Stomach (tissue), 9 donors: Measurements from ENCODE around the gene DFFB. TPM values are rescaled to one million over a fixed set of nuclear protein-coding genes. Genes with fewer than 3 reads are reported as not detected.

ENCODE experiments used
- DNase-seq, 2 donors: peaks; one replicate each; pipeline versions ENCODE4 v3.0.0 to v3.0.0-alpha.2; 2013 to 2019
- H3K27ac ChIP-seq, 5 donors: fragments of 200-600 bp in 4 of 5; sonication (generic) in 4 of 5; one replicate each; pipeline ENCODE4 v1.5.1; 2013 to 2019; ENCODE audit warnings: mild to moderate bottlenecking in 1 of 5, moderate library complexity in 1 of 5
- H3K27me3 ChIP-seq, 3 donors: fragments of 200-600 bp; sonication (generic); one replicate each; pipeline ENCODE4 v1.5.1; 2017 to 2019; ENCODE audit warnings: mixed run types in 1 of 3
- H3K36me3 ChIP-seq, 4 donors: fragments of 200-600 bp; sonication (generic); 1 replicate in 3 of 4; 2 replicates in 1 of 4; pipeline ENCODE4 v1.5.1; 2016 to 2019
- H3K4me1 ChIP-seq, 4 donors: fragments of 200-600 bp; sonication (generic); one replicate each; pipeline ENCODE4 v1.5.1; 2016 to 2019
- H3K4me3 ChIP-seq, 4 donors: fragments of 200-600 bp; sonication (generic) in 3 of 4; one replicate each; pipeline ENCODE4 v1.5.1; 2016 to 2019; ENCODE audit warnings: mild to moderate bottlenecking in 1 of 4
- H3K9me3 ChIP-seq, 4 donors: fragments of 200-600 bp; sonication (generic); one replicate each; pipeline ENCODE4 v1.5.1; 2016 to 2019
- CTCF ChIP-seq, 7 experiments: fragments of 450-650 bp in 4 of 7; fragments of 200-600 bp in 3 of 7; sonication (generic) in 3 of 7; IDR thresholded peaks; one replicate each; pipeline ENCODE4 v1.5.1; 2016 to 2019; ENCODE audit warnings: antibody characterized with exemption in 7 of 7, control low read depth in 2 of 7, mild to moderate bottlenecking in 1 of 7
- EP300 ChIP-seq: sonication (generic); formaldehyde crosslinking; IDR thresholded peaks from one replicate; pipeline ENCODE4 v1.6.1; 2017; ENCODE audit warnings: antibody characterized with exemption
- POLR2A ChIP-seq, 4 donors: fragments of 450-650 bp; IDR thresholded peaks; one replicate each; pipeline ENCODE4 v1.6.1; 2016; ENCODE audit warnings: antibody characterized with exemption in 4 of 4, control low read depth in 2 of 4, mild to moderate bottlenecking in 1 of 4, moderate library complexity in 1 of 4
- POLR2AphosphoS5 ChIP-seq, 3 donors: sonication (generic); formaldehyde crosslinking; IDR thresholded peaks; one replicate each; pipeline ENCODE4 v1.6.1; 2016; ENCODE audit warnings: antibody characterized with exemption in 3 of 3
- WGBS, 5 donors: extraction: QIAGEN DNeasy Blood & Tissue Kit in 3 of 5; methylation state at CpG; one replicate each; pipeline versions ENCODE4 v1.1.5 to v1.1.7; 2013 to 2018; 5-methylcytosine and 5-hydroxymethylcytosine counted together
- intact Hi-C: fragments of 100-400 bp; cut with DNase I; formaldehyde crosslinking; loops from one replicate; pipeline ENCODE4 v1.15.1; 2023; ENCODE audit warnings: low total_unique reads
- polyA plus RNA-seq, 3 donors: library from polyadenylated mRNA; stranded (reverse); fragments of 200-250 nt; gene quantifications; one replicate each; pipeline ENCODE4 v1.2.3, GENCODE V29; 2013
- total RNA-seq, 5 donors: library from RNA; depleted of rRNA; stranded (reverse); fragments of >200 nt; gene quantifications; one replicate each; pipeline versions ENCODE4 v1.1.0 to v1.2.3, GENCODE V29; 2014 to 2016
- donor health status: healthy with polysubstance abuse.
- donor health status: Bipolar disorder and iron deficiency.
- donor health status: healthy.

The DFFB gene
- total and polyA plus RNA-seq, 8 donors = 1.2 to 9.3 (median 4.8) TPM

- Histone ChIP-seq H3K4me1 (peaks cover 0 to 14% (median 6%) of the 10 kb centered on the region in 4 donors), H3K36me3 (no peaks in the 10 kb centered on the region), H3K9me3 (no peaks in the 10 kb centered on the region), H3K27ac (no peak overlapping the region), H3K4me3 (no peak overlapping the region), H3K27me3 (peaks cover 0 to 27% (median 0%) of the 10 kb centered on the region in 3 donors)
- intact Hi-C loops = no loop called here
- WGBS, 5 donors = 64 to 73% (median 67%) methylated on average over 6 of the region's 6 CpGs
- DNase-seq = no peak
- no peak for TF ChIP-seq EP300
- no peak for TF ChIP-seq POLR2A (IDR thresholded peaks at IDR 0.05)
- no peak for TF ChIP-seq POLR2AphosphoS5 (IDR thresholded peaks at IDR 0.05)
- no peak for TF ChIP-seq CTCF (IDR thresholded peaks at IDR 0.05)
These were observed 65.6 kb downstream of the DFFB start for GRCh38 chr1:3922851-3923250.

GRCh38 chr1:3923378-3924185 lies 66.3 kb downstream of the DFFB start:
- no peak for DNase-seq
- intact Hi-C loops = no loop called here
- Histone ChIP-seq H3K27ac (no peak overlapping the region), H3K9me3 (no peaks in the 10 kb centered on the region), H3K27me3 (peaks cover 0 to 26% (median 0%) of the 10 kb centered on the region in 3 donors), H3K36me3 (no peaks in the 10 kb centered on the region), H3K4me3 (no peak overlapping the region), H3K4me1 (peaks cover 0 to 14% (median 6%) of the 10 kb centered on the region in 4 donors)
- TF ChIP-seq POLR2AphosphoS5 (IDR thresholded peaks at IDR 0.05) (no peak), EP300 (no peak), POLR2A (IDR thresholded peaks at IDR 0.05) (no peak), CTCF (IDR thresholded peaks at IDR 0.05) (no peak)
- WGBS, 5 donors = 69 to 77% (median 76%) methylated on average over 15 to 25 of the region's 25 CpGs

- no peaks in the 10 kb centered on the region for H3K36me3 ChIP-seq
- peaks cover 0 to 14% (median 6%) of the 10 kb centered on the region in 4 donors for H3K4me1 ChIP-seq
- intact Hi-C loops = no loop called here
- no peak overlapping the region for H3K4me3 ChIP-seq
- H3K9me3 ChIP-seq = no peaks in the 10 kb centered on the region
- H3K27me3 ChIP-seq = peaks cover 0 to 19% (median 0%) of the 10 kb centered on the region in 3 donors
- 42 to 75% (median 46%) methylated on average over 10 to 13 of the region's 13 CpGs for WGBS, 5 donors
- no peak overlapping the region for H3K27ac ChIP-seq
- no peak for DNase-seq
- TF ChIP-seq POLR2AphosphoS5 (IDR thresholded peaks at IDR 0.05) (no peak), CTCF (IDR thresholded peaks at IDR 0.05) (no peak), POLR2A (IDR thresholded peaks at IDR 0.05) (no peak), EP300 (no peak)
These were observed 67.0 kb downstream of the DFFB start for GRCh38 chr1:3924186-3924824.

GRCh38 chr1:3924825-3925220 lies 67.5 kb downstream of the DFFB start:
- no peak for TF ChIP-seq EP300
- no peak for TF ChIP-seq POLR2AphosphoS5 (IDR thresholded peaks at IDR 0.05)
- TF ChIP-seq POLR2A (IDR thresholded peaks at IDR 0.05) = no peak
- TF ChIP-seq CTCF (IDR thresholded peaks at IDR 0.05) = no peak
- H3K27ac ChIP-seq = no peak overlapping the region
- H3K4me1 ChIP-seq = peaks cover 0 to 14% (median 6%) of the 10 kb centered on the region in 4 donors
- peaks cover 0 to 14% (median 0%) of the 10 kb centered on the region in 3 donors for H3K27me3 ChIP-seq
- H3K9me3 ChIP-seq = no peaks in the 10 kb centered on the region
- no peak overlapping the region for H3K4me3 ChIP-seq
- no peak for DNase-seq
- H3K36me3 ChIP-seq = no peaks in the 10 kb centered on the region
- WGBS, 5 donors = 32 to 48% (median 33%) methylated on average over 3 of the region's 3 CpGs
- intact Hi-C loops = no loop called here
